ENCODE results near the gene INPP4B.

GRCh38 chr4:142671516-142671915 is 174.6 kb downstream of the INPP4B start:
- TF ChIP-seq POLR2A (IDR thresholded peaks at IDR 0.05): no peak
- TF ChIP-seq CTCF (IDR thresholded peaks at IDR 0.05): no peak

Measured in body of pancreas (tissue), 4 donors.